ENCODE results near the gene VSTM1.
A peak's percentile ranks its signal among the peaks of the same experiment; 100 is the strongest.
"Not testable (repeated sequence)": the region's sequence is repeated elsewhere in the genome, so short reads cannot be mapped to it uniquely, and the experiment has no call there.

Gene VSTM1

GRCh38 chr19:54069470-54069869, 5.8 kb upstream of the VSTM1 start:
- no peak for DNase-seq

GRCh38 chr19:54062643-54063042, 1.1 kb downstream of the VSTM1 start:
- no peak for DNase-seq

- no peak for DNase-seq
Observed at GRCh38 chr19:54047616-54048015, 16.1 kb downstream of the VSTM1 start.

GRCh38 chr19:54045771-54046170, 17.9 kb downstream of the VSTM1 start:
- no peak for DNase-seq

GRCh38 chr19:54042989-54043388, 20.7 kb downstream of the VSTM1 start:
- no peak for DNase-seq

GRCh38 chr19:54041969-54042606, 21.6 kb downstream of the VSTM1 start:
- DNase-seq, result no peak

GRCh38 chr19:54040003-54040402, 23.7 kb downstream of the VSTM1 start:
- no peak for DNase-seq

- not testable (repeated sequence) for DNase-seq
Observed at GRCh38 chr19:54036542-54036941, 27.2 kb downstream of the VSTM1 start.

- no peak for DNase-seq
Observed at GRCh38 chr19:54035215-54036178, 28.2 kb downstream of the VSTM1 start.

- DNase-seq, result peak; percentile 11
Observed at GRCh38 chr19:54030895-54031586, 32.7 kb downstream of the VSTM1 start.

GRCh38 chr19:54029930-54030490, 33.7 kb downstream of the VSTM1 start:
- peak; percentile 66 for DNase-seq

- no peak for DNase-seq
Observed at GRCh38 chr19:54029301-54029700, 34.4 kb downstream of the VSTM1 start.

- DNase-seq, result no peak
Observed at GRCh38 chr19:54026656-54027055, 37.0 kb downstream of the VSTM1 start.

- no peak for DNase-seq
Observed at GRCh38 chr19:54024660-54025059, 39.0 kb downstream of the VSTM1 start.

- no peak for DNase-seq
Observed at GRCh38 chr19:54023191-54023590, 40.5 kb downstream of the VSTM1 start.

- no peak for DNase-seq
Observed at GRCh38 chr19:54021932-54022331, 41.8 kb downstream of the VSTM1 start.

GRCh38 chr19:54021363-54021762, 42.3 kb downstream of the VSTM1 start:
- no peak for DNase-seq

- no peak for DNase-seq
Observed at GRCh38 chr19:54017261-54017660, 46.4 kb downstream of the VSTM1 start.

- DNase-seq, result no peak
Observed at GRCh38 chr19:54014920-54015560, 48.7 kb downstream of the VSTM1 start.

- no peak for DNase-seq
Observed at GRCh38 chr19:54013866-54014265, 49.8 kb downstream of the VSTM1 start.

GRCh38 chr19:54011507-54012211, 52.0 kb downstream of the VSTM1 start:
- DNase-seq, result no peak

- DNase-seq, result no peak
Observed at GRCh38 chr19:54010474-54010873, 53.2 kb downstream of the VSTM1 start.

Data from hematopoietic multipotent progenitor cell treated with erythropoietin and hydrocortisone succinate and interleukin-3 and kit ligand, for 8 days (in vitro differentiated cells).